Left cardiac atrium (tissue), 4 donors: ENCODE measurements around the gene DEDD2. TPM values are rescaled to one million over a fixed set of nuclear protein-coding genes. Genes with fewer than 3 reads are reported as not detected.

Source experiments
- ATAC-seq, 2 donors: fragments of 200-7000 bp; cut with Tn5 transposase; one replicate each; pipeline ENCODE4 v1.9.1; 2020; ENCODE audit warnings: mild to moderate bottlenecking in 2 of 2, moderate library complexity in 2 of 2
- DNase-seq: peaks from one replicate; pipeline ENCODE4 v3.0.0-alpha.2; 2020
- intact Hi-C, 2 donors: fragments of 100-400 bp; cut with DNase I; formaldehyde crosslinking; loops; one replicate each; pipeline versions ENCODE4 v1.14.1 to v1.15.1; 2022 to 2023
- total RNA-seq, 2 donors: library from RNA; stranded (reverse); fragmentation: NEBNext Ultra II Directional; extraction: Animal tissue kit (Norgen Biotek cat#: 25700); gene quantifications; one replicate each; pipeline ENCODE4 v1.2.1, GENCODE V29; 2021
- donor health status: DM: no; HTN: yes; CAD: no.
- donor health status: DM: no; HTN: yes; CAD: no; lungs with severe emphysema.
- donor health status: DM: yes; HTN: yes; CAD: no.
- donor health status: Dilated cardiomyopathy.

The DEDD2 gene
- total RNA-seq, 2 donors from 2014 or later = 10.7 to 17.6 TPM

GRCh38 chr19:42156571-42156970 is 60.9 kb downstream of the DEDD2 start:
- no peak for DNase-seq
- intact Hi-C loops = no loop called here
- no peak for ATAC-seq

- no peak for DNase-seq
These were observed 61.7 kb downstream of the DEDD2 start for GRCh38 chr19:42155796-42156195.

GRCh38 chr19:42154471-42155323 is 62.8 kb downstream of the DEDD2 start:
- no peak for ATAC-seq
- no peak for DNase-seq
- intact Hi-C loops = no loop called here

More at GRCh38 chr19:42155796-42156195, 61.7 kb downstream of the DEDD2 start:
- intact Hi-C loops = no loop called here
- ATAC-seq = no peak

- intact Hi-C loops = no loop called here
- DNase-seq (no peak), ATAC-seq (no peak)
These were observed 63.6 kb downstream of the DEDD2 start for GRCh38 chr19:42153672-42154433.

GRCh38 chr19:42152910-42153671 is 64.4 kb downstream of the DEDD2 start:
- DNase-seq (no peak), ATAC-seq (no peak)
- intact Hi-C loops = no loop called here

- intact Hi-C loops = no loop called here
- ATAC-seq (no peak), DNase-seq (no peak)
These were observed 65.4 kb downstream of the DEDD2 start for GRCh38 chr19:42151782-42152684.

- intact Hi-C loops = no loop called here
- no peak for DNase-seq
- ATAC-seq = no peak
These were observed 66.5 kb downstream of the DEDD2 start for GRCh38 chr19:42150911-42151361.

GRCh38 chr19:42150364-42150763 is 67.1 kb downstream of the DEDD2 start:
- intact Hi-C loops = no loop called here
- ATAC-seq = no peak
- DNase-seq = no peak

- no peak for ATAC-seq
- intact Hi-C loops = no loop called here
- DNase-seq = no peak
These were observed 67.9 kb downstream of the DEDD2 start for GRCh38 chr19:42149447-42150202.

Other genes starting within 250 kb of the DEDD2 start
- 100 to 1,000 TPM; 235 to 274 TPM for gene ATP1A3, start 223.4 kb downstream of the DEDD2 start, total RNA-seq
- 10 to 100 TPM; 12.0 to 12.6 TPM for gene GRIK5, start 147.5 kb downstream of the DEDD2 start, total RNA-seq
- 1 to 10 TPM; 8.3 to 9.1 TPM for gene ZNF574, start 141.5 kb downstream of the DEDD2 start, total RNA-seq
- 1 to 10 TPM; 1.1 to 1.2 TPM for gene POU2F2, start 85.2 kb downstream of the DEDD2 start, total RNA-seq
- gene ZNF526, start 2.6 kb upstream of the DEDD2 start, total RNA-seq = 1 to 10 TPM; 5.1 to 6.6 TPM
- gene GSK3A, start 24.9 kb upstream of the DEDD2 start, total RNA-seq = 10 to 100 TPM; 31.7 to 34.4 TPM
- 10 to 100 TPM; 37.9 to 50.6 TPM for gene ERF, start 37.5 kb upstream of the DEDD2 start, total RNA-seq
- 10 to 100 TPM; 34.7 to 42.1 TPM for gene CIC, start 51.6 kb upstream of the DEDD2 start, total RNA-seq
- under 1 TPM; 0.12 to 0.16 TPM for gene PRR19, start 84.5 kb upstream of the DEDD2 start, total RNA-seq
- 1 to 10 TPM; 4.1 to 6.2 TPM for gene PAFAH1B3, start 84.9 kb upstream of the DEDD2 start, total RNA-seq
- gene TMEM145, start 95.6 kb upstream of the DEDD2 start, total RNA-seq = 1 to 10 TPM in 1 of 2 donors, under 1 TPM in 1; 0.50 to 1.4 TPM
- gene MEGF8, start 108.0 kb upstream of the DEDD2 start, total RNA-seq = 10 to 100 TPM; 28.2 to 29.5 TPM
- under 1 TPM in 1 of 2 donors, not detected in 1; 0.97 TPM for gene CNFN, start 172.6 kb upstream of the DEDD2 start, total RNA-seq
- 100 to 1,000 TPM; 174 to 202 TPM for gene LIPE, start 209.7 kb upstream of the DEDD2 start, total RNA-seq
- not detected for gene CXCL17, start 225.3 kb upstream of the DEDD2 start, total RNA-seq